H7 (cell line): ENCODE results near the gene ARHGAP12. TPM values are rescaled to one million over a fixed set of nuclear protein-coding genes. Genes with fewer than 3 reads are reported as not detected.

Experiments
- DNase-seq: peaks from one replicate; pipeline ENCODE4 v3.0.0; 2012
- H3K27me3 ChIP-seq: 2 replicates; pipeline ENCODE4 v1.6.0; 2011; ENCODE audit warnings: mild to moderate bottlenecking, low read length; ENCODE audit not compliant: control insufficient read depth, insufficient read depth
- H3K36me3 ChIP-seq: replicated peaks from 2 replicates; pipeline ENCODE4 v1.5.1; 2011; ENCODE audit warnings: low read length; ENCODE audit not compliant: control insufficient read depth, insufficient read depth
- H3K4me3 ChIP-seq: 2 replicates; pipeline ENCODE4 v1.5.1; 2011; ENCODE audit warnings: low read depth, mild to moderate bottlenecking, control low read depth, low read length, moderate library complexity; ENCODE audit not compliant: insufficient read depth
- total RNA-seq: library from RNA; depleted of rRNA; stranded (reverse); fragments of >200 nt; shearing (Covaris generic); gene quantifications from 2 replicates; pipeline ENCODE4 v1.2.3, GENCODE V29; 2014

ARHGAP12 gene
- total RNA-seq, 1 experiment from 2014 or later = 28.5 TPM

- no peak for DNase-seq
- H3K27me3 ChIP-seq = no peaks in the 10 kb centered on the region
- no peaks in the 10 kb centered on the region for H3K36me3 ChIP-seq
- no peak overlapping the region for H3K4me3 ChIP-seq
These were observed 3.8 kb downstream of the ARHGAP12 start for GRCh38 chr10:31924833-31925232.

GRCh38 chr10:31923389-31923788 is 5.2 kb downstream of the ARHGAP12 start:
- H3K36me3 ChIP-seq = no peaks in the 10 kb centered on the region
- DNase-seq = no peak
- H3K4me3 ChIP-seq = no peak overlapping the region
- no peaks in the 10 kb centered on the region for H3K27me3 ChIP-seq

GRCh38 chr10:31921031-31921430 is 7.6 kb downstream of the ARHGAP12 start:
- Histone ChIP-seq H3K36me3 (no peaks in the 10 kb centered on the region), H3K27me3 (no peaks in the 10 kb centered on the region), H3K4me3 (no peak overlapping the region)
- DNase-seq = no peak

- Histone ChIP-seq H3K36me3 (no peaks in the 10 kb centered on the region), H3K27me3 (no peaks in the 10 kb centered on the region), H3K4me3 (no peak overlapping the region)
- no peak for DNase-seq
These were observed 8.1 kb downstream of the ARHGAP12 start for GRCh38 chr10:31920538-31920937.

GRCh38 chr10:31918671-31919409 is 9.8 kb downstream of the ARHGAP12 start:
- Histone ChIP-seq H3K36me3 (no peaks in the 10 kb centered on the region), H3K27me3 (no peaks in the 10 kb centered on the region), H3K4me3 (no peak overlapping the region)
- DNase-seq = no peak

- Histone ChIP-seq H3K4me3 (no peak overlapping the region), H3K36me3 (no peaks in the 10 kb centered on the region)
- no peak for DNase-seq
These were observed 14.3 kb downstream of the ARHGAP12 start for GRCh38 chr10:31914370-31914769.

GRCh38 chr10:31912898-31913850 is 15.5 kb downstream of the ARHGAP12 start:
- Histone ChIP-seq H3K4me3 (no peak overlapping the region), H3K27me3 (no peaks in the 10 kb centered on the region), H3K36me3 (peaks cover 1% of the 10 kb centered on the region; the same call in 1 of the 2 replicates)
- DNase-seq = no peak

More at GRCh38 chr10:31914370-31914769, 14.3 kb downstream of the ARHGAP12 start:
- no peaks in the 10 kb centered on the region for H3K27me3 ChIP-seq

GRCh38 chr10:31912289-31912688 is 16.3 kb downstream of the ARHGAP12 start:
- Histone ChIP-seq H3K27me3 (no peaks in the 10 kb centered on the region), H3K36me3 (peaks cover 1% of the 10 kb centered on the region; the same call in 1 of the 2 replicates), H3K4me3 (no peak overlapping the region)
- DNase-seq = no peak

GRCh38 chr10:31910016-31910415 is 18.6 kb downstream of the ARHGAP12 start:
- no peaks in the 10 kb centered on the region for H3K27me3 ChIP-seq
- H3K36me3 ChIP-seq = peaks cover 1% of the 10 kb centered on the region; the same call in 1 of the 2 replicates
- H3K4me3 ChIP-seq = no peak overlapping the region
- no peak for DNase-seq

- Histone ChIP-seq H3K27me3 (no peaks in the 10 kb centered on the region), H3K4me3 (no peak overlapping the region), H3K36me3 (peaks cover 1% of the 10 kb centered on the region; the same call in 1 of the 2 replicates)
- DNase-seq = no peak
These were observed 20.5 kb downstream of the ARHGAP12 start for GRCh38 chr10:31908157-31908556.

- no peaks in the 10 kb centered on the region for H3K27me3 ChIP-seq
- H3K36me3 ChIP-seq = peaks cover 1% of the 10 kb centered on the region; the same call in 1 of the 2 replicates
- no peak for DNase-seq
- no peak overlapping the region for H3K4me3 ChIP-seq
These were observed 22.6 kb downstream of the ARHGAP12 start for GRCh38 chr10:31906039-31906438.

- Histone ChIP-seq H3K4me3 (no peak overlapping the region), H3K27me3 (no peaks in the 10 kb centered on the region), H3K36me3 (peaks cover 1% of the 10 kb centered on the region; the same call in 1 of the 2 replicates)
- DNase-seq = no peak
These were observed 23.0 kb downstream of the ARHGAP12 start for GRCh38 chr10:31905586-31905985.

- no peak overlapping the region for H3K4me3 ChIP-seq
- H3K27me3 ChIP-seq = no peaks in the 10 kb centered on the region
- DNase-seq = no peak
- no peaks in the 10 kb centered on the region for H3K36me3 ChIP-seq
These were observed 26.0 kb downstream of the ARHGAP12 start for GRCh38 chr10:31902625-31903024.

GRCh38 chr10:31897506-31897905 is 31.1 kb downstream of the ARHGAP12 start:
- Histone ChIP-seq H3K36me3 (no peaks in the 10 kb centered on the region), H3K27me3 (no peaks in the 10 kb centered on the region), H3K4me3 (no peak overlapping the region)
- no peak for DNase-seq

GRCh38 chr10:31896968-31897384 is 31.7 kb downstream of the ARHGAP12 start:
- no peaks in the 10 kb centered on the region for H3K27me3 ChIP-seq
- no peak for DNase-seq
- H3K4me3 ChIP-seq = no peak overlapping the region
- no peaks in the 10 kb centered on the region for H3K36me3 ChIP-seq
